HG02763 (cell line): ENCODE results near the gene FHIT.
"Not testable (repeated sequence)": the region's sequence is repeated elsewhere in the genome, so short reads cannot be mapped to it uniquely, and the experiment has no call there.

Experiments used
- ATAC-seq: cut with Tn5 transposase; IDR thresholded peaks from one replicate; pipeline ENCODE4 v1.9.1; 2021; ENCODE audit warnings: mild to moderate bottlenecking, moderate library complexity; ENCODE audit not compliant: unreplicated experiment

FHIT gene

GRCh38 chr3:61008153-61008997 lies 242.9 kb downstream of the FHIT start:
- no peak for ATAC-seq

GRCh38 chr3:61005591-61005990 lies 245.7 kb downstream of the FHIT start:
- no peak for ATAC-seq

- ATAC-seq, result no peak
Measured at GRCh38 chr3:60998858-60999257, 252.4 kb downstream of the FHIT start.

GRCh38 chr3:60992395-60992794 lies 258.9 kb downstream of the FHIT start:
- ATAC-seq, result no peak

GRCh38 chr3:60990442-60990730 lies 260.9 kb downstream of the FHIT start:
- no peak for ATAC-seq

- ATAC-seq, result no peak
Measured at GRCh38 chr3:60989626-60990441, 261.4 kb downstream of the FHIT start.

GRCh38 chr3:60987191-60987590 lies 264.1 kb downstream of the FHIT start:
- not testable (repeated sequence) for ATAC-seq

GRCh38 chr3:60986552-60986951 lies 264.7 kb downstream of the FHIT start:
- ATAC-seq, result no peak

GRCh38 chr3:60983906-60984305 lies 267.3 kb downstream of the FHIT start:
- no peak for ATAC-seq

GRCh38 chr3:60980342-60980692 lies 270.9 kb downstream of the FHIT start:
- ATAC-seq, result no peak

GRCh38 chr3:60979461-60980341 lies 271.6 kb downstream of the FHIT start:
- no peak for ATAC-seq

GRCh38 chr3:60973321-60973720 lies 277.9 kb downstream of the FHIT start:
- ATAC-seq, result no peak

- no peak for ATAC-seq
Measured at GRCh38 chr3:60972599-60972998, 278.7 kb downstream of the FHIT start.

- ATAC-seq, result no peak
Measured at GRCh38 chr3:60970850-60971249, 280.4 kb downstream of the FHIT start.

- no peak for ATAC-seq
Measured at GRCh38 chr3:60967141-60967540, 284.1 kb downstream of the FHIT start.

- ATAC-seq, result no peak
Measured at GRCh38 chr3:60957541-60957940, 293.7 kb downstream of the FHIT start.

- no peak for ATAC-seq
Measured at GRCh38 chr3:60956729-60957128, 294.5 kb downstream of the FHIT start.

- no peak for ATAC-seq
Measured at GRCh38 chr3:60955034-60955433, 296.2 kb downstream of the FHIT start.

- ATAC-seq, result no peak
Measured at GRCh38 chr3:60954048-60954447, 297.2 kb downstream of the FHIT start.

- no peak for ATAC-seq
Measured at GRCh38 chr3:60953351-60953750, 297.9 kb downstream of the FHIT start.

GRCh38 chr3:60952055-60952454 lies 299.2 kb downstream of the FHIT start:
- ATAC-seq, result no peak
